ENCODE measurements around the gene APC.
"Not testable (repeated sequence)": the region's sequence is repeated elsewhere in the genome, so short reads cannot be mapped to it uniquely, and the experiment has no call there.

The APC gene

GRCh38 chr5:112793201-112793600 is 55.5 kb downstream of the APC start:
- DNase-seq = no peak

- no peak for DNase-seq
Measured at GRCh38 chr5:112794410-112794809, 56.7 kb downstream of the APC start.

GRCh38 chr5:112795342-112795741 is 57.7 kb downstream of the APC start:
- DNase-seq = no peak

- no peak for DNase-seq
Measured at GRCh38 chr5:112795944-112796678, 58.4 kb downstream of the APC start.

- no peak for DNase-seq
Measured at GRCh38 chr5:112799661-112800060, 62.0 kb downstream of the APC start.

- no peak for DNase-seq
Measured at GRCh38 chr5:112800891-112801290, 63.2 kb downstream of the APC start.

- no peak for DNase-seq
Measured at GRCh38 chr5:112811023-112811422, 73.3 kb downstream of the APC start.

- no peak for DNase-seq
Measured at GRCh38 chr5:112812549-112812948, 74.9 kb downstream of the APC start.

- no peak for DNase-seq
Measured at GRCh38 chr5:112820246-112820645, 82.6 kb downstream of the APC start.

- DNase-seq = no peak
Measured at GRCh38 chr5:112822456-112822855, 84.8 kb downstream of the APC start.

GRCh38 chr5:112823181-112823580 is 85.5 kb downstream of the APC start:
- no peak for DNase-seq

GRCh38 chr5:112823656-112824055 is 86.0 kb downstream of the APC start:
- no peak for DNase-seq

- DNase-seq = no peak
Measured at GRCh38 chr5:112824197-112824596, 86.5 kb downstream of the APC start.

- no peak for DNase-seq
Measured at GRCh38 chr5:112830378-112830777, 92.7 kb downstream of the APC start.

GRCh38 chr5:112833971-112834370 is 96.3 kb downstream of the APC start:
- no peak for DNase-seq

- DNase-seq = no peak
Measured at GRCh38 chr5:112844489-112844888, 106.8 kb downstream of the APC start.

GRCh38 chr5:112846556-112846955 is 108.9 kb downstream of the APC start:
- DNase-seq = no peak

GRCh38 chr5:112847306-112847705 is 109.6 kb downstream of the APC start:
- DNase-seq = no peak

- no peak for DNase-seq
Measured at GRCh38 chr5:112848116-112848811, 110.6 kb downstream of the APC start.

GRCh38 chr5:112849912-112850311 is 112.2 kb downstream of the APC start:
- no peak for DNase-seq

GRCh38 chr5:112854651-112855050 is 117.0 kb downstream of the APC start:
- no peak for DNase-seq

- no peak for DNase-seq
Measured at GRCh38 chr5:112857866-112858265, 120.2 kb downstream of the APC start.

- not testable (repeated sequence) for DNase-seq
Measured at GRCh38 chr5:112860571-112860928, 122.9 kb downstream of the APC start.

GRCh38 chr5:112860929-112861637 is 123.4 kb downstream of the APC start, which contains the start of gene SRP19:
Gene SRP19, plus strand, starts transcription at chr5:112861287. Its CDS starts 90 bp downstream, at chr5:112861377.
- DNase-seq = peak; percentile 91
